Thyroid gland (tissue), 4 donors: Measurements from ENCODE around the gene FYN.

Experiments
- CTCF ChIP-seq, 6 experiments: fragments of 200-600 bp in 3 of 6; fragments of 450-650 bp in 3 of 6; sonication (generic) in 3 of 6; IDR thresholded peaks; one replicate each; pipeline ENCODE4 v1.5.1; 2016 to 2019; ENCODE audit warnings: antibody characterized with exemption in 6 of 6, mild to moderate bottlenecking in 2 of 6, inconsistent platforms in 1 of 6, moderate library complexity in 1 of 6
- POLR2A ChIP-seq, 2 donors: fragments of 450-650 bp; IDR thresholded peaks; one replicate each; pipeline ENCODE4 v1.6.1; 2017; ENCODE audit warnings: antibody characterized with exemption in 2 of 2, mild to moderate bottlenecking in 2 of 2, moderate library complexity in 1 of 2

GRCh38 chr6:111861431-111861885 lies 11.8 kb downstream of the FYN start:
- TF ChIP-seq CTCF (IDR thresholded peaks at IDR 0.05) (no peak), POLR2A (IDR thresholded peaks at IDR 0.05) (no peak)
